B cell (primary cell): ENCODE measurements around the gene NXNL1.

Source experiments
- EZH2 ChIP-seq: IDR thresholded peaks from 2 replicates; pipeline ENCODE4 v1.6.1; 2012; ENCODE audit warnings: borderline replicate concordance, low read depth, mild to moderate bottlenecking, moderate library complexity, low read length; ENCODE audit not compliant: insufficient read depth, poor library complexity, severe bottlenecking
- TF ChIP-seq, protein P1 (sequence below): fragments of 200-600 bp; IDR thresholded peaks from one replicate; pipeline ENCODE4 v1.8.0; 2022; ENCODE audit warnings: antibody characterized with exemption, mild to moderate bottlenecking

DNA sequence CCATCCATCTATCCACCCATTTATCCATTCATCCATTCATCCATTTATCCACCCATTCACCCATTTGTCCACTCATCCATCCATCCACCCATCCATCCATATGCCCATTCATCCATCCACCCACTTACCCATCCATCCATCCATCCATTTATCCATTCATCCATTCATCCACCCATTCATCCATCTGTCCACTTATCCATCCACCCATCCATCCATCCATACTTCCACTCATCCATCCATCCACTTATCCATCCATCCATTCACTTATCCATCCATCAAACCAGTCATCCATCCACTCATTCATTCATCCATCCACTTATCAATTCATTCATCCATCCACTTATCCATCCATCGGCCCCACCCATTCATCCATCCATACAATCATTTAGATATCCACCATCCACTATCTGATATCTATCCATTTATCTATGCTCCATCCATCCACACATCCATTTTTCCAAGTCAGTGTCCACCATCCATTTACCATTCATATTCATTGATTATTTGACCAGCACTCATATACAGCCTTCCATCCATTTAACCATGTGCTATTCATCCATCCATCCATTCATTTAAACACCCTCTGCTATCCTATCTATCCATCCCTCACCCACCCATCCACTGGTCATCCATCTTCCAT is 15.1 kb downstream of the NXNL1 start:
- TF ChIP-seq, protein P1, sequence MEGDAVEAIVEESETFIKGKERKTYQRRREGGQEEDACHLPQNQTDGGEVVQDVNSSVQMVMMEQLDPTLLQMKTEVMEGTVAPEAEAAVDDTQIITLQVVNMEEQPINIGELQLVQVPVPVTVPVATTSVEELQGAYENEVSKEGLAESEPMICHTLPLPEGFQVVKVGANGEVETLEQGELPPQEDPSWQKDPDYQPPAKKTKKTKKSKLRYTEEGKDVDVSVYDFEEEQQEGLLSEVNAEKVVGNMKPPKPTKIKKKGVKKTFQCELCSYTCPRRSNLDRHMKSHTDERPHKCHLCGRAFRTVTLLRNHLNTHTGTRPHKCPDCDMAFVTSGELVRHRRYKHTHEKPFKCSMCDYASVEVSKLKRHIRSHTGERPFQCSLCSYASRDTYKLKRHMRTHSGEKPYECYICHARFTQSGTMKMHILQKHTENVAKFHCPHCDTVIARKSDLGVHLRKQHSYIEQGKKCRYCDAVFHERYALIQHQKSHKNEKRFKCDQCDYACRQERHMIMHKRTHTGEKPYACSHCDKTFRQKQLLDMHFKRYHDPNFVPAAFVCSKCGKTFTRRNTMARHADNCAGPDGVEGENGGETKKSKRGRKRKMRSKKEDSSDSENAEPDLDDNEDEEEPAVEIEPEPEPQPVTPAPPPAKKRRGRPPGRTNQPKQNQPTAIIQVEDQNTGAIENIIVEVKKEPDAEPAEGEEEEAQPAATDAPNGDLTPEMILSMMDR = no peak
- TF ChIP-seq EZH2 = no peak
